Kidney (tissue), 14 donors: ENCODE data around the gene WDR70. TPM values are rescaled to one million over a fixed set of nuclear protein-coding genes. Genes with fewer than 3 reads are reported as not detected.

Source experiments
- DNase-seq, 5 donors: peaks; one replicate each; pipeline ENCODE4 v3.0.0-alpha.2; 2013 to 2020
- FAIRE-seq: peaks from 2 replicates; lab custom pipeline; 2012; peaks lifted over from hg19 to GRCh38; lab: Jason Lieb, UNC
- H3K27ac ChIP-seq, 2 donors: one replicate each; pipeline ENCODE4 v1.7.0; 2013; ENCODE audit warnings: low read depth in 2 of 2, low read length in 2 of 2, inconsistent platforms in 1 of 2
- H3K27me3 ChIP-seq: one replicate; pipeline ENCODE4 v1.7.1; 2013; ENCODE audit warnings: low read length, inconsistent platforms; ENCODE audit not compliant: control insufficient read depth, insufficient read depth
- H3K36me3 ChIP-seq, 3 donors: one replicate each; pipeline versions ENCODE4 v1.7.0 to v1.7.1; 2013; ENCODE audit warnings: low read length in 3 of 3, control low read depth in 1 of 3, inconsistent platforms in 1 of 3; ENCODE audit not compliant: insufficient read depth in 3 of 3, control insufficient read depth in 2 of 3
- H3K4me1 ChIP-seq, 3 donors: one replicate each; pipeline versions ENCODE4 v1.7.0 to v1.7.1; 2013; ENCODE audit warnings: low read length in 3 of 3, inconsistent platforms in 1 of 3, low read depth in 1 of 3; ENCODE audit not compliant: control insufficient read depth in 2 of 3, insufficient read depth in 2 of 3
- H3K4me3 ChIP-seq, 3 donors: one replicate each; pipeline versions ENCODE4 v1.7.0 to v1.8.1; 2013; ENCODE audit warnings: low read length in 3 of 3, control low read depth in 1 of 3, inconsistent platforms in 1 of 3
- H3K9ac ChIP-seq, 3 donors: one replicate each; pipeline versions ENCODE4 v1.7.0 to v1.7.1; 2013; ENCODE audit warnings: low read length in 3 of 3, control low read depth in 1 of 3, inconsistent platforms in 1 of 3
- H3K9me3 ChIP-seq, 3 donors: one replicate each; pipeline versions ENCODE4 v1.7.0 to v1.7.1; 2013; ENCODE audit warnings: low read length in 3 of 3, control low read depth in 1 of 3, inconsistent platforms in 1 of 3; ENCODE audit not compliant: control insufficient read depth in 2 of 3, insufficient read depth in 1 of 3
- intact Hi-C: fragments of 100-400 bp; cut with DNase I; formaldehyde crosslinking; loops from one replicate; pipeline ENCODE4 v1.11.1; 2022
- polyA plus RNA-seq: library from polyadenylated mRNA; stranded (reverse); fragments of 350-450 nt; fragmentation: Illumina TruSeq; extraction: RNeasy Lipid Tissue Mini Kit (QIAGEN cat#74804); gene quantifications from one replicate; pipeline ENCODE4 v1.2.3, GENCODE V29; 2014; ENCODE audit warnings: low read depth, low replicate concordance; ENCODE audit not compliant: insufficient read depth
- total RNA-seq: library from RNA; stranded (reverse); fragmentation: NEBNext Ultra II Directional; extraction: Animal tissue kit (Norgen Biotek cat#: 25700); gene quantifications from one replicate; pipeline ENCODE4 v1.2.1, GENCODE V29; 2021
- TF ChIP-seq, protein P1 (sequence below): IDR thresholded peaks from 3 replicates; pipeline ENCODE4 v1.5.1; 2012; ENCODE audit warnings: mild to moderate bottlenecking, moderate library complexity, borderline replicate concordance; ENCODE audit not compliant: insufficient read depth; ENCODE audit errors: extremely low read depth
- donor health status: control.
- donor health status: control.
- donor health status: control.
- donor health status: control.
- donor health status: control.
- donor health status: DM: yes; HTN: yes; CAD: no.
- donor health status: Normal renal cell carcinoma (clear cell type).

WDR70 gene
- total and polyA plus RNA-seq, 2 donors from 2014 or later: 27.2 to 32.3 TPM

DNA sequence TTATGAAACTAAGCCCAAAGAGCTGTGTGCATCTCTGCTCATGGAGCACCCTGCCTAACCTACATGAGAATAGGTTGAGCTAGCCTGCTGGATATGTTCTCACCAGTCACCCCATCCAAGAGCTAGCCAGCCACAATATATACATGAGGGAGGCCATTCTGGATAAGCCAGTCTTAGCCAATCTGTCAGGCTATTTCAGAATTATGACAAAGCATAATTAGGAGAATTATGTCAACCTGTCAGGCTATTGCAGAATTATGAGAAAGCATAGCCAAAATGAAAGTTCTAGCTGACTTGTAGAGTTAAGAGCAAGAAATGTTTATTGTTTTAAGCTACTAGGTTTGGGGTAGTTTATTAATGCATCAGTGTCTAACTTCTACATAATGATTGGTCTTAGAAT is 189.8 kb downstream of the WDR70 start:
- Histone ChIP-seq H3K4me3 (no peak overlapping the region), H3K4me1 (no peaks in the 10 kb centered on the region), H3K27me3 (no peaks in the 10 kb centered on the region), H3K9ac (no peak overlapping the region), H3K27ac (no peak overlapping the region), H3K36me3 (no peaks in the 10 kb centered on the region), H3K9me3 (no peaks in the 10 kb centered on the region)
- no peak for DNase-seq
- intact Hi-C loops: no loop called here
- no peak for FAIRE-seq
- TF ChIP-seq, protein P1, sequence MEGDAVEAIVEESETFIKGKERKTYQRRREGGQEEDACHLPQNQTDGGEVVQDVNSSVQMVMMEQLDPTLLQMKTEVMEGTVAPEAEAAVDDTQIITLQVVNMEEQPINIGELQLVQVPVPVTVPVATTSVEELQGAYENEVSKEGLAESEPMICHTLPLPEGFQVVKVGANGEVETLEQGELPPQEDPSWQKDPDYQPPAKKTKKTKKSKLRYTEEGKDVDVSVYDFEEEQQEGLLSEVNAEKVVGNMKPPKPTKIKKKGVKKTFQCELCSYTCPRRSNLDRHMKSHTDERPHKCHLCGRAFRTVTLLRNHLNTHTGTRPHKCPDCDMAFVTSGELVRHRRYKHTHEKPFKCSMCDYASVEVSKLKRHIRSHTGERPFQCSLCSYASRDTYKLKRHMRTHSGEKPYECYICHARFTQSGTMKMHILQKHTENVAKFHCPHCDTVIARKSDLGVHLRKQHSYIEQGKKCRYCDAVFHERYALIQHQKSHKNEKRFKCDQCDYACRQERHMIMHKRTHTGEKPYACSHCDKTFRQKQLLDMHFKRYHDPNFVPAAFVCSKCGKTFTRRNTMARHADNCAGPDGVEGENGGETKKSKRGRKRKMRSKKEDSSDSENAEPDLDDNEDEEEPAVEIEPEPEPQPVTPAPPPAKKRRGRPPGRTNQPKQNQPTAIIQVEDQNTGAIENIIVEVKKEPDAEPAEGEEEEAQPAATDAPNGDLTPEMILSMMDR: no peak

DNA sequence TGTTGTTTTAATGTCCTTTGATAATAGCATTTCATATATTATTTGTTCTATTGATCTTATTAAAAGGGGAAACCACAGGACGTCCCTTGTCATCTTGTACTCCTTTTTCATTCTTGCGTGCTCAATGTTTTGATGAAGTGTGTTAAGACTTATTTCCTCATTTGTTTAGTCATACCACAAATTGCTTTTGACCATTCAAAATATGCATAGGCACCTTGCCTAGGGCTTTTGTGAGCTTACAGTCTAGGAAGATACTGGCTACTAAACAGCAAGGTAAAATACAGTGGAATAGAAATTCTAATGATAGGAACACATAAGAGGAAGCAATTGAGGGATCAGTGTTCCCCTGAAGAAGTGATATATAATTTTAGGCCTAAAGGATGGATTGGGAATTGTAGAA is 190.3 kb downstream of the WDR70 start:
- Histone ChIP-seq H3K27ac (no peak overlapping the region), H3K4me3 (no peak overlapping the region), H3K9ac (no peak overlapping the region), H3K4me1 (no peaks in the 10 kb centered on the region), H3K36me3 (no peaks in the 10 kb centered on the region), H3K9me3 (no peaks in the 10 kb centered on the region), H3K27me3 (no peaks in the 10 kb centered on the region)
- TF ChIP-seq, protein P1: no peak
- no peak for DNase-seq
- no peak for FAIRE-seq
- intact Hi-C loops: no loop called here

DNA sequence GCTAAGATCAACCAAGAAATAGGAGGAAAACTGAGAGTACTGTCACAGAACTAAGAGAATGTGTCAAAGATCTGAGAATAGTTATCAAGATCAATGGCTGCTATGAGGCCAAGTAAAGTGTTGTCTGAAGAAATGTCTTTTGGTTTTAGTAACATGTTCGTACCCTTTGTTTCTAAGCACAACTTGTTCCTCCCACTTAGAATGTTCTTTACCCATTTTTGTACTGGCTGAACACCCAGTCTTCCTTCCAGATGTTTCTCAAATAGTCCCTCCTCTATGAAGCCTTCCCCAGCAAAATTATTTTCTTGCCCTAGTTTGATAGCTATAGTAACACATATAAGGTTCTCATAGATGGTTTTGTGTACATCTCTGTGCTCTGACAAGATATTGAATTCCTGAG is 191.5 kb downstream of the WDR70 start:
- H3K4me1 ChIP-seq: no peaks in the 10 kb centered on the region
- H3K9me3 ChIP-seq: no peaks in the 10 kb centered on the region
- H3K9ac ChIP-seq: no peak overlapping the region
- H3K27ac ChIP-seq: no peak overlapping the region
- DNase-seq (no peak), FAIRE-seq (no peak)
- no peaks in the 10 kb centered on the region for H3K27me3 ChIP-seq
- TF ChIP-seq, protein P1: no peak
- intact Hi-C loops: no loop called here
- H3K4me3 ChIP-seq: no peak overlapping the region
- H3K36me3 ChIP-seq: no peaks in the 10 kb centered on the region

DNA sequence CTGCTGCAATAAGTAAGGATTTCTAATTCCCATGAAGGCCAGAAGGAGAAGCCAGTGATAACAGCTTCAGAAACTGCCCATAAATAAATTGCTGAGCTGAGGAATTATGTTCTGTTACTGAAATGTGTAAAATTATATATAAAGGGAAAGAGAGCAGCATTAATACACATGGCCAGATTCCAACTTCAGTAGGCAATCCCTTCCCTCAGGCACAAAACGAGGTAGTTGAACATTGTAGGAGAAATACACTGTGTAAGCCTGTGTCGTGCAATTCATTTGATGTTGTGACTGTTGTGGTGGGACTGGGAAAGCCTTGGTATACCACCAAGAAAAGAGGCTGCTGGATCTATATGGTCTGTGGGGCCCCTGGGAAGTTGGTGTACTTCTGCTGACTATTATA is 192.9 kb downstream of the WDR70 start:
- no peaks in the 10 kb centered on the region for H3K27me3 ChIP-seq
- H3K4me1 ChIP-seq: no peaks in the 10 kb centered on the region
- no peaks in the 10 kb centered on the region for H3K36me3 ChIP-seq
- intact Hi-C loops: no loop called here
- peak in 1 of 5 donors; percentile 8 for DNase-seq
- H3K27ac ChIP-seq: no peak overlapping the region
- H3K9me3 ChIP-seq: no peaks in the 10 kb centered on the region
- H3K4me3 ChIP-seq: no peak overlapping the region
- TF ChIP-seq, protein P1: no peak
- no peak for FAIRE-seq
- no peak overlapping the region for H3K9ac ChIP-seq
